Calu3 (cell line): ENCODE measurements around the gene NMNAT2. TPM values are rescaled to one million over a fixed set of nuclear protein-coding genes. Genes with fewer than 3 reads are reported as not detected.

Experiments used
- BruUV-seq: library from RNA; stranded (reverse); fragments of 400-500 nt; replicated peaks from 2 replicates; lab custom pipeline; 2021; lab: Mats Ljungman, UMichigan
- CTCF ChIA-PET: fragments of 300-600 bp; sonication (Branson Sonifier 250); formaldehyde crosslinking; loops from one replicate; lab custom pipeline; 2022; ENCODE audit warnings: antibody characterized with exemption; lab: Charles Lee
- DNase-seq: peaks from one replicate; pipeline ENCODE4 v3.0.0; 2022
- H3K27ac Mint-ChIP-seq: one replicate; pipeline ENCODE4 v1.8.0; 2022; ENCODE audit warnings: mixed read lengths; ENCODE audit not compliant: unreplicated experiment
- H3K27me3 Mint-ChIP-seq: one replicate; pipeline ENCODE4 v1.8.0; 2022; ENCODE audit warnings: mixed read lengths; ENCODE audit not compliant: unreplicated experiment
- H3K36me3 Mint-ChIP-seq: one replicate; pipeline ENCODE4 v1.8.0; 2022; ENCODE audit warnings: mild to moderate bottlenecking, moderate library complexity, mixed read lengths; ENCODE audit not compliant: insufficient read depth, unreplicated experiment
- H3K4me1 Mint-ChIP-seq: one replicate; pipeline ENCODE4 v1.8.0; 2022; ENCODE audit warnings: mild to moderate bottlenecking, low read depth, mixed read lengths; ENCODE audit not compliant: unreplicated experiment
- H3K4me3 Mint-ChIP-seq: one replicate; pipeline ENCODE4 v1.8.0; 2022; ENCODE audit warnings: mild to moderate bottlenecking, low read depth, moderate library complexity, mixed read lengths; ENCODE audit not compliant: unreplicated experiment
- H3K9me3 Mint-ChIP-seq: one replicate; pipeline ENCODE4 v1.8.0; 2022; ENCODE audit warnings: low read depth, mixed read lengths; ENCODE audit not compliant: unreplicated experiment
- CTCF ChIP-seq: fragments of 200-600 bp; IDR thresholded peaks from one replicate; pipeline ENCODE4 v1.8.0; 2022; ENCODE audit warnings: antibody characterized with exemption; ENCODE audit not compliant: unreplicated experiment
- intact Hi-C: fragments of 100-400 bp; cut with micrococcal nuclease; formaldehyde crosslinking; loops from one replicate; pipeline ENCODE4 v1.10.0; 2022; ENCODE audit not compliant: unreplicated experiment
- total RNA-seq: library from RNA; stranded (reverse); gene quantifications from 2 replicates; pipeline ENCODE4 v1.2.3, GENCODE V29; 2022

Gene NMNAT2
- total RNA-seq, 1 experiment from 2014 or later, result 0.26 TPM

- H3K9me3 Mint-ChIP-seq, result peaks cover 3% of the 10 kb centered on the region
- peaks cover 4% of the 10 kb centered on the region for H3K4me1 Mint-ChIP-seq
- no peak overlapping the region for H3K27ac Mint-ChIP-seq
- BruUV-seq, result no TSS peak
- H3K36me3 Mint-ChIP-seq, result peaks cover 31% of the 10 kb centered on the region
- H3K27me3 Mint-ChIP-seq, result no peaks in the 10 kb centered on the region
- no peak overlapping the region for H3K4me3 Mint-ChIP-seq
- no peak for DNase-seq
- intact Hi-C loops, result no loop called here
- no peak for TF ChIP-seq CTCF
- CTCF ChIA-PET, result no interaction called here
These were observed 163.1 kb downstream of the NMNAT2 start for GRCh38 chr1:183255073-183255472.

- peak overlapping the region; percentile 13 for H3K27ac Mint-ChIP-seq
- peaks cover 3% of the 10 kb centered on the region for H3K9me3 Mint-ChIP-seq
- no peak for TF ChIP-seq CTCF
- intact Hi-C loops, result no loop called here
- no peaks in the 10 kb centered on the region for H3K27me3 Mint-ChIP-seq
- DNase-seq, result no peak
- CTCF ChIA-PET, result no interaction called here
- no TSS peak for BruUV-seq
- H3K4me3 Mint-ChIP-seq, result no peak overlapping the region
- peaks cover 23% of the 10 kb centered on the region for H3K4me1 Mint-ChIP-seq
- peaks cover 39% of the 10 kb centered on the region for H3K36me3 Mint-ChIP-seq
These were observed 166.2 kb downstream of the NMNAT2 start for GRCh38 chr1:183251959-183252450.

- H3K4me3 Mint-ChIP-seq, result no peak overlapping the region
- peak overlapping the region; percentile 13 for H3K27ac Mint-ChIP-seq
- peaks cover 43% of the 10 kb centered on the region for H3K36me3 Mint-ChIP-seq
- H3K4me1 Mint-ChIP-seq, result peaks cover 23% of the 10 kb centered on the region
- DNase-seq, result no peak
- BruUV-seq, result TSS peak; percentile 2
- intact Hi-C loops, result no loop called here
- TF ChIP-seq CTCF, result no peak
- H3K27me3 Mint-ChIP-seq, result no peaks in the 10 kb centered on the region
- peaks cover 3% of the 10 kb centered on the region for H3K9me3 Mint-ChIP-seq
- CTCF ChIA-PET, result no interaction called here
These were observed 166.8 kb downstream of the NMNAT2 start for GRCh38 chr1:183251101-183251958.

GRCh38 chr1:183249941-183250452 lies 168.2 kb downstream of the NMNAT2 start:
- H3K36me3 Mint-ChIP-seq, result peaks cover 57% of the 10 kb centered on the region
- BruUV-seq, result no TSS peak
- peak overlapping the region; percentile 16 for H3K27ac Mint-ChIP-seq
- no peak for TF ChIP-seq CTCF
- CTCF ChIA-PET, result no interaction called here
- no peaks in the 10 kb centered on the region for H3K27me3 Mint-ChIP-seq
- H3K4me3 Mint-ChIP-seq, result no peak overlapping the region
- no peak for DNase-seq
- H3K4me1 Mint-ChIP-seq, result peaks cover 23% of the 10 kb centered on the region
- intact Hi-C loops, result no loop called here
- H3K9me3 Mint-ChIP-seq, result peaks cover 3% of the 10 kb centered on the region
